Ascending aorta (tissue), 2 donors: ENCODE data around the gene GLRB. TPM values are rescaled to one million over a fixed set of nuclear protein-coding genes. Genes with fewer than 3 reads are reported as not detected.

Experiments
- DNase-seq, 2 donors: peaks; one replicate each; pipeline ENCODE4 v3.0.0-alpha.2; 2019; ENCODE audit warnings: low spot score in 2 of 2
- H3K27ac ChIP-seq, 2 donors: fragments of 200-600 bp; sonication (generic); one replicate each; pipeline ENCODE4 v1.5.1; 2016 to 2017; ENCODE audit warnings: mild to moderate bottlenecking in 1 of 2
- H3K27me3 ChIP-seq: fragments of 200-600 bp; sonication (generic); one replicate; pipeline ENCODE4 v1.5.1; 2017
- H3K36me3 ChIP-seq, 2 donors: fragments of 200-600 bp; sonication (generic); one replicate each; pipeline ENCODE4 v1.5.1; 2016
- H3K4me1 ChIP-seq, 2 donors: fragments of 200-600 bp; sonication (generic); one replicate each; pipeline ENCODE4 v1.5.1; 2016 to 2017; ENCODE audit warnings: mild to moderate bottlenecking in 1 of 2
- H3K4me3 ChIP-seq, 2 donors: fragments of 200-600 bp; sonication (generic); one replicate each; pipeline ENCODE4 v1.5.1; 2016 to 2017; ENCODE audit warnings: mild to moderate bottlenecking in 1 of 2
- H3K9me3 ChIP-seq, 2 donors: fragments of 200-600 bp; sonication (generic); one replicate each; pipeline ENCODE4 v1.5.1; 2016
- intact Hi-C: fragments of 100-400 bp; cut with DNase I; formaldehyde crosslinking; loops from one replicate; pipeline ENCODE4 v1.15.1; 2023
- total RNA-seq: library from RNA; depleted of rRNA; stranded (reverse); fragments of >200 nt; gene quantifications from one replicate; pipeline ENCODE4 v1.1.0, GENCODE V29; 2016
- TF ChIP-seq, protein P1 (sequence below), 3 experiments: fragments of 200-600 bp in 2 of 3; fragments of 450-650 bp in 1 of 3; sonication (generic) in 2 of 3; IDR thresholded peaks; one replicate each; pipeline ENCODE4 v1.5.1; 2016 to 2019; ENCODE audit warnings: antibody characterized with exemption in 3 of 3, mild to moderate bottlenecking in 1 of 3, moderate library complexity in 1 of 3

The GLRB gene
- total RNA-seq, 1 donor from 2014 or later: 8.4 TPM

DNA sequence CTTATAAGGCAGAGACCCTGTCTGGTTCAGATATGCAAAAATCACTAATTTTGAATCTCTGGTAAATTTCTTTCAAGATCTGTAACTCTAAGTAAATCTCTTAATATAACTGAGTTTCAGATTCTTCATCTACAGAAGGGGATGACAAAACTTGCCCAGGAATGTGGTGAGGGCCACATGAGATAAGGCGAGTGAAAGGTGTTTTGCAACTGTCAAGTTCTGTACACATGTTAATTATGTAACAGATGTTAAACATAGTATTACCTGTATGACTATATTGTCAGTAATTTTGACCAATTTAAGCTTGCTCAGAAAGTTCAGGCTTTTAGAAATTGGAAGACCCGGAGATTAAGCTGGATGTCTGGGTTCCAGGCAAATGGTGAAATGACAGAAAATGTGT is 549 bp upstream of the GLRB start:
- TF ChIP-seq, protein P1, sequence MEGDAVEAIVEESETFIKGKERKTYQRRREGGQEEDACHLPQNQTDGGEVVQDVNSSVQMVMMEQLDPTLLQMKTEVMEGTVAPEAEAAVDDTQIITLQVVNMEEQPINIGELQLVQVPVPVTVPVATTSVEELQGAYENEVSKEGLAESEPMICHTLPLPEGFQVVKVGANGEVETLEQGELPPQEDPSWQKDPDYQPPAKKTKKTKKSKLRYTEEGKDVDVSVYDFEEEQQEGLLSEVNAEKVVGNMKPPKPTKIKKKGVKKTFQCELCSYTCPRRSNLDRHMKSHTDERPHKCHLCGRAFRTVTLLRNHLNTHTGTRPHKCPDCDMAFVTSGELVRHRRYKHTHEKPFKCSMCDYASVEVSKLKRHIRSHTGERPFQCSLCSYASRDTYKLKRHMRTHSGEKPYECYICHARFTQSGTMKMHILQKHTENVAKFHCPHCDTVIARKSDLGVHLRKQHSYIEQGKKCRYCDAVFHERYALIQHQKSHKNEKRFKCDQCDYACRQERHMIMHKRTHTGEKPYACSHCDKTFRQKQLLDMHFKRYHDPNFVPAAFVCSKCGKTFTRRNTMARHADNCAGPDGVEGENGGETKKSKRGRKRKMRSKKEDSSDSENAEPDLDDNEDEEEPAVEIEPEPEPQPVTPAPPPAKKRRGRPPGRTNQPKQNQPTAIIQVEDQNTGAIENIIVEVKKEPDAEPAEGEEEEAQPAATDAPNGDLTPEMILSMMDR (IDR thresholded peaks at IDR 0.05): no peak
- H3K27ac ChIP-seq: no peak overlapping the region
- no peaks in the 10 kb centered on the region for H3K9me3 ChIP-seq
- H3K36me3 ChIP-seq: no peaks in the 10 kb centered on the region
- peak overlapping the region; percentile 75 to 91 for H3K4me3 ChIP-seq
- no peak for DNase-seq
- intact Hi-C loops: no loop called here
- H3K4me1 ChIP-seq: no peaks in the 10 kb centered on the region
- no peaks in the 10 kb centered on the region for H3K27me3 ChIP-seq

DNA sequence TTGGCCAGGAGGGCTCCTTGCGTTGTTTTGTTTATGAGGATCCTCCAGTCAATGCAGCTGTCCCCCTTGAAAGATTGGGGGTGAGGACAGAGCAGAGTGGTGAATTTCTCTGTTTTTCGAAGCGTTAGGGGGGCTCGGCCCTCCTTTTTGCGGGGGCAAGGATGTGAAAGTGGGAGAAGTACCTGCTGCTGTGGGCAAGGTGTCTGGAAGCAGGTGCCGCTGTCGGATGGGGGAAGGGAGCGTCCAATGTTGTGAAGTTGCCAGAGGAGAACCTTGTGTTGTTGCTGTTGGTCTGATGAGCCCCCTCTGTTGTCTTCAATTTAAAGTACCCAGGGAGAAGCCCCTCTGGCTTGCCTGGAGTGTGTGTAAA is 613 bp downstream of the GLRB start:
- no peak for DNase-seq
- H3K27ac ChIP-seq: no peak overlapping the region
- intact Hi-C loops: loop anchor here (1.0 kb wide), 1 partner anchor 71 kb away; no protein-coding TSS in a partner anchor
- no peaks in the 10 kb centered on the region for H3K9me3 ChIP-seq
- TF ChIP-seq, protein P1 (IDR thresholded peaks at IDR 0.05): no peak
- H3K4me3 ChIP-seq: peak overlapping the region; percentile 75 to 91
- no peaks in the 10 kb centered on the region for H3K4me1 ChIP-seq
- H3K36me3 ChIP-seq: no peaks in the 10 kb centered on the region
- no peaks in the 10 kb centered on the region for H3K27me3 ChIP-seq

DNA sequence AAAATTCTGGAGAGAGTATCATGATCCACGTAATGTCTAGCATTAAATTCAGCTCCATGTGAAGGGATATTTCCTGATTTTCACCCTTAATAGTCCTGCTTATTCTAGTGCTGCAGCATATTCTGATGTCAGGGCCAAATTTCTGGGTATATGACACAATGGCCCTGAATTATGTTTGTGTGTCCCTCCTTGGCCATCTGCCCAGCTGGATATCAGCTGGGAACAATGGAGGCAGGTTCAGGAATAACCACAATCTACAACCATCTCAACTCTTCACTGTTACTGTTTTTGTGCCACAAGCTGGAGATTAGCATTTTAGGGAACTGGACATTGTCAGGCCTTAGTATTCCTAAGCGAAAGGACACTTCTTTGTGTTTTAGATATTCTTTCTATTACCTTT is 3.5 kb downstream of the GLRB start:
- Histone ChIP-seq H3K9me3 (no peaks in the 10 kb centered on the region), H3K4me1 (no peaks in the 10 kb centered on the region), H3K36me3 (no peaks in the 10 kb centered on the region), H3K27ac (no peak overlapping the region), H3K4me3 (no peak overlapping the region), H3K27me3 (no peaks in the 10 kb centered on the region)
- intact Hi-C loops: no loop called here
- TF ChIP-seq, protein P1 (IDR thresholded peaks at IDR 0.05): no peak
- no peak for DNase-seq

DNA sequence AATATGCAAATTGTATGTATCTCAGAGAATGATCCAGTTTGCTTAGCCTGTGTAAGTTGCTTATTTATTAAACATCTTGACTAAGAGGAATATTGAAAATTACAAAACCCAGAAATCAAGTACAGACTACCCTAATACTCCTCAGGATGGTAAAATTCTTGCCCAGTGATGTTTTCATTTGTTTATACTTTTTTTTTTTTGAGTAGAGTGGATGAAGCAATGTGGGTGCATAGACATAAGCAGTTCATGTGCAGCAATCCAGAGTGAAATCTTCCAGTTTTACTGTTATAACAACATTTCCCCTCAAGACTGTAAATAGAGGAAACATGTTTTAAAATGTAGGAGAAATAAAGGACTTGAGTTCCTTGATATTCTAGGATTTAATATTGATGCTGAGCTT is 4.7 kb downstream of the GLRB start:
- intact Hi-C loops: no loop called here

DNA sequence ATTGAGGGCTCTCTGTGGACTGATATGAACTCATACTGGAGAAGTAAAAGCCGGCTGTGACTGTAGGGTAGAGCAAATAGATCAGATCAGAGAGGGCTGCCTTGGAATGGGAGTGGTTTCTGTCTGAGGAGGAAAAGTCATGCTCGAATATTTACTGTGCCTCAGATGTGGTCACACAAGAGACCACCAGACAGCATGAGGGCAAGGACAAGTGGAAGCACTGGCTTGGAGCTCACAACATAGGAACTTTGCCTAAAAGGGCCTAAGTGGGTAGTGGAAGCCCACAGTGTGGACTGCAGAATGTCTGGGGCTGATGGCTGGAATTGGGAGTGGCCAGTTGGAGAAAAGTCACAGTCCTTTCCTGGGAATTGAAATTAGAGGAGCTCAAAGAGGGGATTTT is 19.8 kb downstream of the GLRB start:
- H3K27ac ChIP-seq: no peak overlapping the region
- intact Hi-C loops: no loop called here
- H3K4me1 ChIP-seq: no peaks in the 10 kb centered on the region
- H3K9me3 ChIP-seq: no peaks in the 10 kb centered on the region
- no peaks in the 10 kb centered on the region for H3K27me3 ChIP-seq
- no peaks in the 10 kb centered on the region for H3K36me3 ChIP-seq
- TF ChIP-seq, protein P1 (IDR thresholded peaks at IDR 0.05): no peak
- no peak for DNase-seq
- no peak overlapping the region for H3K4me3 ChIP-seq

More for the DNA sequence above, 4.7 kb downstream of the GLRB start:
- Histone ChIP-seq H3K9me3 (no peaks in the 10 kb centered on the region), H3K4me1 (no peaks in the 10 kb centered on the region), H3K27ac (no peak overlapping the region), H3K27me3 (no peaks in the 10 kb centered on the region), H3K4me3 (no peak overlapping the region), H3K36me3 (no peaks in the 10 kb centered on the region)
- TF ChIP-seq, protein P1 (IDR thresholded peaks at IDR 0.05): no peak
- no peak for DNase-seq

DNA sequence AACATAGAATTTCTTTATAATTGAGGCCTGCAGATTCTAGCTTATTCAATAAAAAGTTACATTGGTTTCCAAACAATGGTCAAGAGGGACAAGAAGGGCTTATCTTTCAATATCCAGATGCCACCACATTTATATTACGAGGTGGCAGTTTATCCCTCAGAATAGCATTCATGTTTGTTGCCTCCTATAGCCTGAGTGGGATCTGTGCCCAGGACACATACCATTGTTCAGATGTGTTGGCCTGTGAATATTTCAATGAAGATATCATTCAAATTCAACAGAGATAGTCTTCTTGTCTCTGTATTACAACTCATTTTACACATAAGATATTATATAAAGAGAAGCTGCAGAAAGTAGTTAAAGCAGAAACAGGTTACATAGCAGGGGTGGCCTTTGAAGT is 20.5 kb downstream of the GLRB start:
- Histone ChIP-seq H3K4me3 (no peak overlapping the region), H3K36me3 (no peaks in the 10 kb centered on the region), H3K27me3 (no peaks in the 10 kb centered on the region), H3K27ac (no peak overlapping the region), H3K9me3 (no peaks in the 10 kb centered on the region), H3K4me1 (no peaks in the 10 kb centered on the region)
- intact Hi-C loops: no loop called here
- TF ChIP-seq, protein P1 (IDR thresholded peaks at IDR 0.05): no peak
- DNase-seq: no peak
